CD14-positive monocyte (primary cell): Measurements from ENCODE around the gene MAP3K20. TPM values are rescaled to one million over a fixed set of nuclear protein-coding genes. Genes with fewer than 3 reads are reported as not detected.

Source experiments
- DNase-seq, 3 donors: peaks; one replicate each; pipeline ENCODE4 v3.0.0-alpha.2; 2011 to 2022
- H2AFZ ChIP-seq: 2 replicates; pipeline ENCODE4 v1.6.0; 2012; ENCODE audit warnings: mild to moderate bottlenecking, low read depth, low read length, inconsistent platforms; ENCODE audit not compliant: insufficient read depth, poor library complexity, severe bottlenecking
- H3K27ac ChIP-seq, 2 donors: 1 replicate in 1 of 2; 2 replicates in 1 of 2; pipeline ENCODE4 v1.5.1; 2012 to 2013; ENCODE audit warnings: low read length in 2 of 2, control low read depth in 1 of 2, inconsistent platforms in 1 of 2, low read depth in 1 of 2, mild to moderate bottlenecking in 1 of 2
- H3K27me3 ChIP-seq, 2 donors: one replicate each; pipeline versions ENCODE4 v1.6.0 to v1.6.1; 2011 to 2013; ENCODE audit warnings: low read length in 2 of 2; ENCODE audit not compliant: control insufficient read depth in 2 of 2, insufficient read depth in 2 of 2
- H3K36me3 ChIP-seq, 2 donors: replicated peaks in 1 of 2; 1 replicate in 1 of 2; 2 replicates in 1 of 2; pipeline versions ENCODE4 v1.5.1 to v1.6.1; 2012 to 2013; ENCODE audit warnings: low read length in 2 of 2, control low read depth in 1 of 2, inconsistent platforms in 1 of 2, mild to moderate bottlenecking in 1 of 2; ENCODE audit not compliant: insufficient read depth in 2 of 2, control insufficient read depth in 1 of 2
- H3K4me1 ChIP-seq, 2 donors: 1 replicate in 1 of 2; 2 replicates in 1 of 2; pipeline versions ENCODE4 v1.5.1 to v1.6.1; 2012 to 2013; ENCODE audit warnings: low read length in 2 of 2, control low read depth in 1 of 2, inconsistent platforms in 1 of 2, mild to moderate bottlenecking in 1 of 2, moderate library complexity in 1 of 2; ENCODE audit not compliant: insufficient read depth in 2 of 2, control insufficient read depth in 1 of 2
- H3K4me2 ChIP-seq: replicated peaks from 2 replicates; pipeline ENCODE3; 2012; ENCODE audit warnings: low read length, moderate library complexity, mild to moderate bottlenecking; ENCODE audit not compliant: poor library complexity, severe bottlenecking; ENCODE audit errors: extremely low read depth
- H3K4me3 ChIP-seq, 3 experiments: fragments of 200-600 bp in 1 of 3; sonication (generic) in 1 of 3; replicated peaks in 1 of 3; 1 replicate in 2 of 3; 2 replicates in 1 of 3; pipeline ENCODE4 v1.5.1; 2011 to 2013; ENCODE audit warnings: low read length in 3 of 3, mild to moderate bottlenecking in 3 of 3, control low read depth in 2 of 3, low read depth in 2 of 3, inconsistent platforms in 1 of 3, moderate library complexity in 1 of 3
- H3K79me2 ChIP-seq: 2 replicates; pipeline ENCODE4 v1.6.0; 2012; ENCODE audit warnings: mild to moderate bottlenecking, control low read depth, inconsistent platforms, low read length, moderate library complexity; ENCODE audit not compliant: insufficient read depth
- H3K9ac ChIP-seq: 2 replicates; pipeline ENCODE4 v1.6.0; 2017; ENCODE audit warnings: low read length, mild to moderate bottlenecking; ENCODE audit not compliant: insufficient read depth, poor library complexity, severe bottlenecking
- H3K9me3 ChIP-seq, 2 donors: replicated peaks in 1 of 2; 1 replicate in 1 of 2; 2 replicates in 1 of 2; pipeline versions ENCODE4 v1.5.1 to v1.6.1; 2012 to 2013; ENCODE audit warnings: low read length in 2 of 2, control low read depth in 1 of 2; ENCODE audit not compliant: control insufficient read depth in 1 of 2, insufficient read depth in 1 of 2
- H4K20me1 ChIP-seq: 2 replicates; pipeline ENCODE4 v1.6.0; 2012; ENCODE audit warnings: mild to moderate bottlenecking, low read length, control low read depth, moderate library complexity; ENCODE audit not compliant: insufficient read depth
- H3K27ac Mint-ChIP-seq, 7 donors: one replicate each; pipeline ENCODE4 v1.8.0; 2020; ENCODE audit warnings: mild to moderate bottlenecking in 7 of 7, mixed read lengths in 7 of 7, moderate library complexity in 6 of 7, inconsistent platforms in 2 of 7
- H3K27me3 Mint-ChIP-seq, 3 donors: one replicate each; pipeline ENCODE4 v1.8.0; 2021 to 2022; ENCODE audit warnings: low read depth in 3 of 3, mild to moderate bottlenecking in 3 of 3, mixed read lengths in 3 of 3, moderate library complexity in 3 of 3, inconsistent platforms in 1 of 3
- H3K36me3 Mint-ChIP-seq, 2 donors: one replicate each; pipeline ENCODE4 v1.8.0; 2020; ENCODE audit warnings: mixed read lengths in 2 of 2, inconsistent platforms in 1 of 2, mild to moderate bottlenecking in 1 of 2
- H3K4me1 Mint-ChIP-seq: one replicate; pipeline ENCODE4 v1.8.0; 2020; ENCODE audit warnings: mild to moderate bottlenecking, mixed read lengths
- H3K4me3 Mint-ChIP-seq, 2 donors: one replicate each; pipeline ENCODE4 v1.8.0; 2020; ENCODE audit warnings: mild to moderate bottlenecking in 2 of 2, mixed read lengths in 2 of 2, moderate library complexity in 1 of 2
- H3K9me3 Mint-ChIP-seq, 7 donors: one replicate each; pipeline ENCODE4 v1.8.0; 2020 to 2022; ENCODE audit warnings: mixed read lengths in 7 of 7, mild to moderate bottlenecking in 6 of 7, moderate library complexity in 6 of 7, inconsistent platforms in 2 of 7
- CTCF ChIP-seq: fragments of 200-600 bp; IDR thresholded peaks from one replicate; pipeline ENCODE4 v1.8.0; 2022; ENCODE audit warnings: antibody characterized with exemption, mild to moderate bottlenecking
- WGBS: methylation state at CpG from one replicate; pipeline ENCODE4 v1.1.5; 2013; ENCODE audit warnings: missing lambda C conversion rate; ENCODE audit not compliant: insufficient coverage; 5-methylcytosine and 5-hydroxymethylcytosine counted together
- intact Hi-C, 2 donors: fragments of 100-400 bp; cut with micrococcal nuclease; formaldehyde crosslinking; loops; one replicate each; pipeline versions ENCODE4 v1.15.0 to v1.15.1; 2023
- polyA plus RNA-seq, 3 donors: library from polyadenylated mRNA; depleted of rRNA in 1 of 3; unstranded in 2 of 3; stranded (reverse) in 1 of 3; fragments of 300-500 nt in 2 of 3; fragments of >200 nt in 1 of 3; fragmentation: Illumina TruSeq in 2 of 3; gene quantifications; 1 replicate in 2 of 3; 2 replicates in 1 of 3; pipeline ENCODE4 v1.2.3, GENCODE V29; 2012 to 2021

The MAP3K20 gene
- polyA plus RNA-seq, 3 donors: 14.3 to 30.7 (median 21.6) TPM

- peak; percentile 81 to 86 (median 82) for DNase-seq
- Mint-ChIP-seq H3K27ac (no peak overlapping the region), H3K4me3 (no peak overlapping the region), H3K36me3 (no peaks in the 10 kb centered on the region), H3K4me1 (peaks cover 6% of the 10 kb centered on the region), H3K27me3 (peaks cover 0 to 4% (median 4%) of the 10 kb centered on the region in 3 donors), H3K9me3 (peaks cover 0 to 6% (median 0%) of the 10 kb centered on the region in 7 donors)
- Histone ChIP-seq H3K9me3 (no peaks in the 10 kb centered on the region), H3K4me3 (no peak overlapping the region), H3K4me1 (peaks cover 0 to 6% of the 10 kb centered on the region in 2 donors), H3K36me3 (no peaks in the 10 kb centered on the region), H3K79me2 (no peaks in the 10 kb centered on the region), H3K9ac (no peak overlapping the region), H4K20me1 (no peaks in the 10 kb centered on the region), H3K27me3 (no peaks in the 10 kb centered on the region), H3K27ac (no peak overlapping the region), H2AFZ (peak overlapping the region; percentile 1), H3K4me2 (no peak overlapping the region)
- WGBS: 3% methylated on average over 4 of the region's 8 CpGs
- intact Hi-C loops: loop anchor here in 1 of 2 donors (2.0 to 10.0 kb wide), 2 partner anchors 47 to 183 kb away; partner anchors contain the start of gene MAP3K20
- peak; percentile 91 for TF ChIP-seq CTCF
Observed at GRCh38 chr2:173027181-173028128, 48.2 kb upstream of the MAP3K20 start.

- Histone ChIP-seq H3K4me2 (no peak overlapping the region), H3K9me3 (no peaks in the 10 kb centered on the region), H3K27ac (no peak overlapping the region), H3K27me3 (no peaks in the 10 kb centered on the region), H3K4me1 (peaks cover 0 to 6% of the 10 kb centered on the region in 2 donors), H3K4me3 (no peak overlapping the region), H3K79me2 (no peaks in the 10 kb centered on the region), H4K20me1 (no peaks in the 10 kb centered on the region), H2AFZ (no peak overlapping the region), H3K36me3 (no peaks in the 10 kb centered on the region), H3K9ac (no peak overlapping the region)
- H3K9me3 Mint-ChIP-seq: peaks cover 0 to 6% (median 0%) of the 10 kb centered on the region in 7 donors
- no peaks in the 10 kb centered on the region for H3K36me3 Mint-ChIP-seq
- WGBS: no CpG with 5 or more reads among the region's 1 CpG
- peaks cover 0 to 4% (median 2%) of the 10 kb centered on the region in 3 donors for H3K27me3 Mint-ChIP-seq
- no peak for TF ChIP-seq CTCF
- intact Hi-C loops: loop anchor here in 1 of 2 donors (10.0 kb wide), 1 partner anchor 47 kb away; the partner anchor contains the start of gene MAP3K20
- DNase-seq: no peak
- no peak overlapping the region for H3K27ac Mint-ChIP-seq
- H3K4me3 Mint-ChIP-seq: no peak overlapping the region
- H3K4me1 Mint-ChIP-seq: peaks cover 6% of the 10 kb centered on the region
Observed at GRCh38 chr2:173028141-173028540, 47.5 kb upstream of the MAP3K20 start.
